Umbilical cord (tissue), 2 donors: Measurements from ENCODE around the gene TPRX2. TPM values are rescaled to one million over a fixed set of nuclear protein-coding genes. Genes with fewer than 3 reads are reported as not detected.
A peak's percentile ranks its signal among the peaks of the same experiment; 100 is the strongest.
"Not testable (repeated sequence)": the region's sequence is repeated elsewhere in the genome, so short reads cannot be mapped to it uniquely, and the experiment has no call there.

Experiments used
- DNase-seq: peaks from one replicate; pipeline ENCODE4 v3.0.0-alpha.2; 2015; ENCODE audit warnings: low spot score
- total RNA-seq: library from RNA; depleted of rRNA; stranded (reverse); fragments of >200 nt; gene quantifications from one replicate; pipeline ENCODE4 v1.2.3, GENCODE V29; 2014; ENCODE audit warnings: low replicate concordance; ENCODE audit not compliant: insufficient read depth

Gene TPRX2
- total RNA-seq, 1 donor from 2014 or later = not detected

- no peak for DNase-seq
These were observed 2.6 kb downstream of the TPRX2 start for GRCh38 chr19:47861630-47862029.

GRCh38 chr19:47863514-47863936, 4.5 kb downstream of the TPRX2 start:
- DNase-seq = peak; percentile 88

- DNase-seq = no peak
These were observed 6.1 kb downstream of the TPRX2 start for GRCh38 chr19:47865166-47865565.

- DNase-seq = no peak
These were observed 19.9 kb downstream of the TPRX2 start for GRCh38 chr19:47878906-47879305.

GRCh38 chr19:47879385-47879784, 20.4 kb downstream of the TPRX2 start:
- DNase-seq = not testable (repeated sequence)

- no peak for DNase-seq
These were observed 22.7 kb downstream of the TPRX2 start for GRCh38 chr19:47881757-47882156.

- no peak for DNase-seq
These were observed 23.9 kb downstream of the TPRX2 start for GRCh38 chr19:47882890-47883289.

GRCh38 chr19:47885067-47885463, 26.0 kb downstream of the TPRX2 start:
- no peak for DNase-seq

- DNase-seq = no peak
These were observed 27.1 kb downstream of the TPRX2 start, which contains the start of gene SULT2A1 for GRCh38 chr19:47886010-47886559. TSS of gene SULT2A1 (minus strand) at chr19:47886315. CDS start at chr19:47886257, 58 bp downstream.

GRCh38 chr19:47890865-47891621, 32.0 kb downstream of the TPRX2 start:
- no peak for DNase-seq

GRCh38 chr19:47891622-47891922, 32.5 kb downstream of the TPRX2 start:
- no peak for DNase-seq

GRCh38 chr19:47891923-47892666, 33.1 kb downstream of the TPRX2 start:
- DNase-seq = peak; percentile 98

GRCh38 chr19:47895165-47895782, 36.2 kb downstream of the TPRX2 start:
- DNase-seq = no peak

- no peak for DNase-seq
These were observed 37.0 kb downstream of the TPRX2 start for GRCh38 chr19:47896019-47896418.

- no peak for DNase-seq
These were observed 37.7 kb downstream of the TPRX2 start for GRCh38 chr19:47896773-47897172.

- DNase-seq = peak; percentile 19
These were observed 38.8 kb downstream of the TPRX2 start for GRCh38 chr19:47897861-47898260.

- no peak for DNase-seq
These were observed 40.3 kb downstream of the TPRX2 start for GRCh38 chr19:47899335-47899734.

GRCh38 chr19:47901370-47901769, 42.3 kb downstream of the TPRX2 start:
- no peak for DNase-seq

GRCh38 chr19:47909350-47909749, 50.3 kb downstream of the TPRX2 start:
- DNase-seq = not testable (repeated sequence)

- DNase-seq = not testable (repeated sequence)
These were observed 51.2 kb downstream of the TPRX2 start for GRCh38 chr19:47910191-47910590.
